Esophagus (tissue), 2 donors: ENCODE data around the gene ATP5F1E. TPM values are rescaled to one million over a fixed set of nuclear protein-coding genes. Genes with fewer than 3 reads are reported as not detected.

Source experiments
- H3K27ac ChIP-seq, 2 donors: one replicate each; pipeline ENCODE4 v1.5.1; 2013; ENCODE audit warnings: low read depth in 2 of 2, mild to moderate bottlenecking in 2 of 2, inconsistent platforms in 1 of 2, low read length in 1 of 2, moderate library complexity in 1 of 2
- H3K27me3 ChIP-seq, 2 donors: one replicate each; pipeline ENCODE4 v1.6.1; 2013; ENCODE audit warnings: low read length in 2 of 2, control low read depth in 1 of 2, mild to moderate bottlenecking in 1 of 2; ENCODE audit not compliant: insufficient read depth in 2 of 2, control insufficient read depth in 1 of 2
- H3K36me3 ChIP-seq, 2 donors: one replicate each; pipeline ENCODE4 v1.6.1; 2013; ENCODE audit warnings: low read length in 1 of 2; ENCODE audit not compliant: control insufficient read depth in 2 of 2, insufficient read depth in 2 of 2
- H3K4me1 ChIP-seq, 2 donors: one replicate each; pipeline ENCODE4 v1.6.1; 2013; ENCODE audit warnings: low read length in 1 of 2; ENCODE audit not compliant: control insufficient read depth in 2 of 2, insufficient read depth in 2 of 2
- H3K4me3 ChIP-seq, 2 donors: one replicate each; pipeline ENCODE4 v1.5.1; 2013; ENCODE audit warnings: low read length in 2 of 2, mild to moderate bottlenecking in 2 of 2, low read depth in 1 of 2, moderate library complexity in 1 of 2
- H3K9me3 ChIP-seq, 2 donors: one replicate each; pipeline ENCODE4 v1.6.1; 2013; ENCODE audit warnings: mild to moderate bottlenecking in 2 of 2, low read depth in 1 of 2, low read length in 1 of 2, moderate library complexity in 1 of 2; ENCODE audit not compliant: control insufficient read depth in 2 of 2, insufficient read depth in 1 of 2
- WGBS, 2 donors: extraction: QIAGEN DNeasy Blood & Tissue Kit; methylation state at CpG; one replicate each; pipeline ENCODE4 v1.1.7; 2013; 5-methylcytosine and 5-hydroxymethylcytosine counted together
- polyA plus RNA-seq, 2 donors: library from polyadenylated mRNA; stranded (reverse); fragments of 200-250 nt; gene quantifications; one replicate each; pipeline ENCODE4 v1.2.3, GENCODE V29; 2013
- donor health status: healthy with polysubstance abuse.
- donor health status: Bipolar disorder and iron deficiency.

Gene ATP5F1E
- polyA plus RNA-seq = 10 to 100 TPM; 36.3 to 50.1 TPM

DNA sequence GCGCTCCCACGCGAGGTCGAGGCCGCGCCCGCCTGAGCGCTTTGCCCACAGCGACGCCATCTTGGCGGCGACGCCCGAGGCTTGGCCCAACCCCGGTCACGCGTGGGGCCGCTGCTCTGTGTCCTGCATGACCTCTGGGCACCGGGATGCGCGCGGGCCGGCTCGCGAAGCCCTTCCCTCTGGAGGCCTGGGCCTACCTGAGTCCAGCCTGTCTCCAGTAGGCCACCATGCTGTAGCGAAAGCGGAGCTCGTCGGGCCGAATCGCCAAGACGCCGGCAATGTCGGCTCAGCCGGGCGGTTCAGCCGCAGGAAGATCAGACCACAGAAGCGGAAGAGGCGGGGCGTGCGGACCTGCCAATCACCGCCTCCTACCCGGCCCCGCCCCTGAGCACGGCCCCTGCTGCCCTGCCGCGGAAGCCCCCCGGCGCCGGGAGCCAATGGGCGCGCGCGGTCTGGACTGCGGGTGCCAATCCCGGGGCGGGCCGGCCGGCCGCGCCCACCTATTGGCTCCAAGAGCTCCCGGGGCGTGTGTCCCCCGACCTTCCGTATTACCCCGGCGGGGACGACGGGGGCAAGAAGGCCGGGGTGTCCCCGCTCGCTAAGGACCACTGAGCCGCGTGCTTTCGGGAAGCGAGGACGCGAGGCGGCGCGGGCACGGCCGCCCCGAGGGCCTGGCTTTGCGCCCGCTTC lies at the start of gene ATP5F1E:
Gene ATP5F1E, minus strand, starts transcription at position 313 of the 690 bp plus-strand sequence. Its CDS starts 84 bp downstream, at position 229.
- no peaks in the 10 kb centered on the region for H3K4me1 ChIP-seq
- peaks cover 4 to 12% of the 10 kb centered on the region in 2 donors for H3K36me3 ChIP-seq
- H3K9me3 ChIP-seq = no peaks in the 10 kb centered on the region
- peak within 1 kb of the TSS; percentile 84 to 97 for H3K4me3 ChIP-seq
- H3K27ac ChIP-seq = peak within 1 kb of the TSS; percentile 93 to 96
- WGBS, 2 donors = 0 to 1% methylated on average over 86 of the region's 86 CpGs
- H3K27me3 ChIP-seq = no peaks in the 10 kb centered on the region

DNA sequence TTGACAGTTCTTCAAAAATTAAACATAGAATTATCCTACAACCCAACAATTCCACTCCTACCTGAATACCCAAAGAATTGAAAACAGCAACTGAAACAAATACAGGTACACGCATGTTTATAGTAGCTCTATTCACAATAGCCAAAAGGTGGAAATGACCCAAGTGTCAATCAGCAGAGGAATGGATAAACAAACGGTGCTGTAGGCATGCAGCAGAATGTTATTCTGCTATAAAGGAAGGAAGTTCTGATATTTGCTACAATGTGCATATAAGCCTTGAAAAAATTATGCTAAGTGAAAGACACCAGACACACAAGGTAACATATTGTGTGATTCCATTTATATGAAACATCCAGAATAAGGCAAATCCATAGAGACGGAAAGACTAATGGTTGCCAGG lies 48.9 kb upstream of the ATP5F1E start:
- Histone ChIP-seq H3K27me3 (no peaks in the 10 kb centered on the region), H3K27ac (no peak overlapping the region), H3K36me3 (no peaks in the 10 kb centered on the region), H3K4me1 (no peaks in the 10 kb centered on the region), H3K9me3 (no peaks in the 10 kb centered on the region), H3K4me3 (no peak overlapping the region)
- WGBS, 2 donors = 29 to 39% methylated on average over 3 of the region's 3 CpGs

DNA sequence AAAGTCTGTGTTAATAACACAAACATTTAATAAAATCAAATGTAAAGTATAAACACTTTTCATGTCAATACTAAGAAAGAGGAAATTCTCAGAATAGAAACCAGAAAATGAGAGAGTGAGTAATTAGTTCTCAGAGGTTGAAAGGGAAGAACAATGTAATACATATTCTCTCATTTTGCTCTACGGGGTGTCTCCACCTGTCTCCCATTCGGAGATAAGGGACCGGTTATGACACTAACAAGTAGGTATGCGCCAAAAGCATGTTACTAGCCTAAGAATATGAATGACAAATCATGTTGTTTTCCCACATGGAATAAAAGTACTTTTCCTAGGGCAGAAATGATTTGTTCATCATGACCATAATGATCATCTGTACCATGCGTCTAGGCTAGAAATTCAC lies 46.1 kb upstream of the ATP5F1E start:
- Histone ChIP-seq H3K9me3 (no peaks in the 10 kb centered on the region), H3K36me3 (no peaks in the 10 kb centered on the region), H3K27ac (no peak overlapping the region), H3K27me3 (peaks cover 0 to 2% of the 10 kb centered on the region in 2 donors), H3K4me3 (no peak overlapping the region), H3K4me1 (no peaks in the 10 kb centered on the region)
- 74 to 79% methylated on average over 5 of the region's 5 CpGs for WGBS, 2 donors

DNA sequence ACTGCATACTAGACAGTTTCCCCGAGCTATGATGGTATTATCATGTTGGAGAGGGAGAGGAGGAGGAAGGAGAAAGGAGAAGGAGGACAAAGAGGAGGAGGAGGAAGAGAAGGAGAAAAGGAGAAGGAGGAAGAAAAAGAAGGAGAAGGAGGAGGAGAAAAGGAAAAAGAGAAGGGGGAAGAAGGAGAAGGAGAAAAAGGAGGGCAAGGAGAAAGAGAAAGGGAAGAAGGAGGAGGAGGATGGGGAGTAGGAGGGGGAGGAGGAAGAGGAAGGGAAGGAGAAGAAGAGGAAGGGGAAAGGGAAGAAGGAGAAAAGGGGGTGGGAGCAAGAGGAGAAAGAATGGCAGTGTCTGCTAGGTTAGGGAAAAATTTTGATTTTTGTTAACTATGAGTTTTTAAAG lies 45.6 kb upstream of the ATP5F1E start:
- Histone ChIP-seq H3K4me1 (no peaks in the 10 kb centered on the region), H3K9me3 (no peaks in the 10 kb centered on the region)

DNA sequence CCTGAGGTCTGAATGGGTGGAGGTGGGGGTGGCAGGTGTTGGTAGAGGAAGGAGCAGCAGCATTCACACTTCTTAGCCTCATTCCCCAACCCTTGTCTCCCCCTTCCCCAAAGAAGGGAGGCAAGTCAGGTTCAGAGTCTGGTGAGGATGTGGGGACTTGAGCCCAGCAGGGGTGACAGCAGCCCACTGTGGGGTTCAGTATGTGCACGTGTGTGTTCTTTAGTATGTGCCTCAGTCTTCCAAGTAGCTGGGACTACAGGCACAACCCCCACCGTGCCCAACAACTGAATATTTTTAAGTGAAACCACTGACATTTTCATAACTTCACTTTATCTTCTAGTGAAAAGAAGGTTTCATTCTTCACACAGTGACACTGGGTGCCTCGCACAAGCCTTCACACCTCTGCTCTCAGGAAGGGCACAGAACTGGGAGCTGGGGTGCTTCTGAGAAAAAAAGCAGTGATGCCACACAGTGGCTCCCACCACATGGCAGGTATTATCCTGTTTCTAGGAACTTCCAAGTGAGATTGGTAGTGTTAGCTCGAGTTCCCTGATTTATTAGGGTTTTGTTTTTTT lies 43.9 kb upstream of the ATP5F1E start:
- no peak overlapping the region for H3K27ac ChIP-seq
- whole genome bisulfite sequencing, 2 donors = 74 to 77% methylated on average over 4 of the region's 4 CpGs
- H3K36me3 ChIP-seq = no peaks in the 10 kb centered on the region
- H3K4me1 ChIP-seq = no peaks in the 10 kb centered on the region
- H3K27me3 ChIP-seq = peaks cover 0 to 2% of the 10 kb centered on the region in 2 donors
- H3K9me3 ChIP-seq = no peaks in the 10 kb centered on the region
- H3K4me3 ChIP-seq = no peak overlapping the region

More for the DNA sequence above, 45.6 kb upstream of the ATP5F1E start:
- Histone ChIP-seq H3K4me3 (no peak overlapping the region), H3K27me3 (peaks cover 0 to 2% of the 10 kb centered on the region in 2 donors), H3K36me3 (no peaks in the 10 kb centered on the region), H3K27ac (no peak overlapping the region)
- WGBS, 2 donors = 50 to 62% methylated on average over 1 of the region's 1 CpG

DNA sequence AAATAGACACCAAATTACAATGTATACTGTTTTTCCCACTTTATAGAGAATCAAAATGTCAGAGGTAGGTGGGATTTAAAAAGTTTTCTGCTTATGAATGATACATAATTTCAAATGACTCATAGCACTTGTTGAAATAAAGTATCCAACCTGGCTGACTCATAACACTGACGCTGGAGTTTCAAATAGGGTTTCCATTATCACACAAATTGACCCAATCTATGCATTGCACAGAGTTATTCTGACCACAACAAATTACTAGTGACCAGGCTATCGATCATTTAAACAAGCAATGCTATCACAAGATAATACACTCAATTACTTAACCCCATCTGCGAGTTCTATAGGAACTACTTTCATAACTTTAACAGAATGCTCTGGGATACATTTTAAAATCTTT lies 42.3 kb upstream of the ATP5F1E start:
- peaks cover 0 to 2% of the 10 kb centered on the region in 2 donors for H3K27me3 ChIP-seq
- H3K27ac ChIP-seq = no peak overlapping the region
- no peaks in the 10 kb centered on the region for H3K36me3 ChIP-seq
- H3K4me3 ChIP-seq = no peak overlapping the region
- H3K9me3 ChIP-seq = no peaks in the 10 kb centered on the region
- no peaks in the 10 kb centered on the region for H3K4me1 ChIP-seq
- WGBS, 2 donors = 27 to 33% methylated on average over 3 of the region's 3 CpGs

DNA sequence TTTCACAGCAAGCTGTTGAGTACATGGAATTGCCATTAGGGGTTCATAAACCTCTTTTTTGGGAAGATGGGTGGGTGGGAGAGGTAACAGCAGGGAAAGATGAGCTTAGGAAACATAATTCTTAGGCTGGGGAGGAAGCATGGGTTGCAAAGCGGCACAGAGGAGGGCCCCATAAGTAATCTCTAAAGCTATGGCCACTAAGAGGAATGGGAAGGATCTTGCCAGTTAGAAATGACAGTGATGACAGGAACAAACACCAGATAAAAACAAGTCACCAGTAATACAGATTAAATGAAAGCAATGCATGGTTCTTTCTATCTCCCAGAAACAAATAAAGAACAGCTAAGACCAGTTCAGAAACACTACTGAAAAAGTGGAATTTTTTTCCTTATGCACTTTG lies 41.4 kb upstream of the ATP5F1E start:
- Histone ChIP-seq H3K4me1 (no peaks in the 10 kb centered on the region), H3K27ac (no peak overlapping the region), H3K9me3 (no peaks in the 10 kb centered on the region), H3K36me3 (no peaks in the 10 kb centered on the region), H3K27me3 (peaks cover 0 to 2% of the 10 kb centered on the region in 2 donors), H3K4me3 (no peak overlapping the region)
- WGBS, 2 donors = 82 to 94% methylated on average over 1 of the region's 1 CpG

DNA sequence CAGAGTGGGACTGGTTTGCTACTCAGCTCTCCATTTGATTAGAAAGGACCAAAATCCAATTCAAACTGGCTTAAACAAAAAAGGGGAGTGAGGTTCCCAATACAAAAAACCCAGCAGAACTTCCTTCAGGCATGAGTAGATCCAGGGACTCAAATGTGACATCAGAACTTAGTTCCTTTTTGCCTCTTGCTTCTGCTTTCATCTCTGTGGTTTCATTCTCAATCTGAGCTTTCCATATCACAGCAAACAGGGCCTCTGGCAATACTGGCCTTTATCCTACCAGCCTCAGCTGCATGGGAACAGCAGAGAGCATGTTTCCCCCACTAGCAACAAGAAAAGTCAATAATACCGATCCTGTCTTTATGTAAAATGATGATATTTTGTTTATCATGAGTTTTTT lies 39.1 kb upstream of the ATP5F1E start:
- 47 to 63% methylated on average over 1 of the region's 1 CpG for WGBS, 2 donors
- no peak overlapping the region for H3K27ac ChIP-seq

DNA sequence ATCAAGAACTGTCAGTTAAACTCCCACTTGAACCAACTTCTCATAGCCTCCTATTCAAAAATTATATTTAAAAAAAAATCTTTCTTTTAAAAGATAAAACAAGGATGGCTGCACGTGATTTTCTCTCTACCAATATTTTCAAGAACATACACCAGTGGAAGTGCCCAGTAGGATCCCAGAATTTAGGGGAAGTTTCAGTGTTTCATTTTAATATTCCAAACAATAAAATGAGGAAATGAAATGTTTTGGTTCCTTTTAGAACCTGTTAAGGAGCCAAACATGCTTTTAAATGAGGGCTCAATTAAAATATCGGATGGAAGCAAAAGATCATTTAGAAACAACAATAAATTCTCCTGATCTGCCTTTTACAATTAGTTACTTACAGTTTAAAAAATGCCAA lies 36.9 kb upstream of the ATP5F1E start:
- H3K27ac ChIP-seq = no peak overlapping the region
- H3K4me3 ChIP-seq = no peak overlapping the region
- no peaks in the 10 kb centered on the region for H3K27me3 ChIP-seq
- 39 to 46% methylated on average over 2 of the region's 2 CpGs for whole genome bisulfite sequencing, 2 donors
- no peaks in the 10 kb centered on the region for H3K9me3 ChIP-seq
- no peaks in the 10 kb centered on the region for H3K4me1 ChIP-seq
- H3K36me3 ChIP-seq = no peaks in the 10 kb centered on the region

More for the DNA sequence above, 39.1 kb upstream of the ATP5F1E start:
- Histone ChIP-seq H3K4me1 (no peaks in the 10 kb centered on the region), H3K36me3 (no peaks in the 10 kb centered on the region), H3K9me3 (no peaks in the 10 kb centered on the region), H3K27me3 (peaks cover 0 to 2% of the 10 kb centered on the region in 2 donors), H3K4me3 (no peak overlapping the region)

DNA sequence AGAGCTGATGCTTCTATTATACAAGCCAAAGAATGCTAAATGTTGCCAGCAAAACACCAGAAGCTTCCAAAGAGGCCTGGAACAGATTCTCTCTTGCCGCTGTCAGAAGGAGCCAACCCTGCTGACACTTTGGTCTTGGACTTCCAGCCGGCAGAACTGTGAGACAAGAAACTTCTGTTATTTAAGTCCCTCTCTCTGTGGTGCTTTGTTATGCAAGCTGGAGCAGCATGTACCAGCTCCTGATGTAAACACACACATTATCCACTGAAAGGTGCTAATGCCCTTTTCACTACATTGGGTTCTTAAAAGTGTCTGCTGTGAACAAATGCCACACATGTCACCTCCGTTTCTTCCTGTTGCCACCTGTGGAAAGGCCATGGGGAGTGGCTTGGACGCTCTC lies 36.4 kb upstream of the ATP5F1E start:
- Histone ChIP-seq H3K4me3 (no peak overlapping the region), H3K36me3 (no peaks in the 10 kb centered on the region), H3K27ac (no peak overlapping the region), H3K4me1 (no peaks in the 10 kb centered on the region), H3K27me3 (no peaks in the 10 kb centered on the region), H3K9me3 (no peaks in the 10 kb centered on the region)
- WGBS, 2 donors = 73 to 81% methylated on average over 4 of the region's 4 CpGs
